SK-N-MC (cell line): ENCODE measurements around the gene DNAJC12.

Source experiments
- DNase-seq: peaks from one replicate; pipeline ENCODE4 v3.0.0-alpha.2; 2011; ENCODE audit warnings: low read depth, low spot score
- H3K27ac ChIP-seq: fragments of 200-600 bp; sonication (generic); 2 replicates; pipeline ENCODE4 v1.5.1; 2016; ENCODE audit warnings: mixed run types
- H3K36me3 ChIP-seq: fragments of 200-600 bp; sonication (generic); 2 replicates; pipeline ENCODE4 v1.6.1; 2017; ENCODE audit warnings: antibody characterized with exemption, low read length, mixed read lengths; ENCODE audit not compliant: insufficient read depth
- H3K4me3 ChIP-seq: fragments of 200-600 bp; sonication (generic); 2 replicates; pipeline ENCODE4 v1.5.1; 2016
- H3K9ac ChIP-seq: fragments of 200-600 bp; sonication (generic); 2 replicates; pipeline ENCODE4 v1.8.0; 2017; ENCODE audit warnings: mixed run types, mixed read lengths; ENCODE audit not compliant: insufficient read length
- H3K9me3 ChIP-seq: fragments of 200-600 bp; sonication (generic); 2 replicates; pipeline ENCODE4 v1.6.1; 2017; ENCODE audit warnings: low read depth, mild to moderate bottlenecking, antibody characterized with exemption, low read length, moderate library complexity, mixed read lengths
- EZH2 ChIP-seq: fragments of 200-600 bp; sonication (generic); IDR thresholded peaks from one replicate; pipeline ENCODE4 v1.6.1; 2017; ENCODE audit warnings: antibody characterized with exemption
- FOXP2 ChIP-seq: optimal IDR thresholded peaks from 2 replicates; pipeline ENCODE3; 2011; ENCODE audit warnings: mild to moderate bottlenecking, moderate library complexity; ENCODE audit not compliant: insufficient read depth; ENCODE audit errors: extremely low read length, control extremely low read depth
- POLR2AphosphoS5 ChIP-seq: IDR thresholded peaks from 2 replicates; pipeline ENCODE4 v1.6.1; 2012; ENCODE audit warnings: mild to moderate bottlenecking, low read depth, low read length, borderline replicate concordance

The DNAJC12 gene

GRCh38 chr10:67807855-67808456 is 30.0 kb downstream of the DNAJC12 start:
- Histone ChIP-seq H3K9ac (no peak overlapping the region), H3K9me3 (no peaks in the 10 kb centered on the region), H3K4me3 (no peak overlapping the region), H3K27ac (no peak overlapping the region), H3K36me3 (peaks cover 6% of the 10 kb centered on the region; the same call in 1 of the 2 replicates)
- no peak for DNase-seq
- TF ChIP-seq POLR2AphosphoS5 (no peak), FOXP2 (no peak), EZH2 (no peak)

- Histone ChIP-seq H3K36me3 (peaks cover 1% of the 10 kb centered on the region; the same call in 1 of the 2 replicates), H3K27ac (no peak overlapping the region), H3K4me3 (no peak overlapping the region), H3K9ac (no peak overlapping the region), H3K9me3 (no peaks in the 10 kb centered on the region)
- no peak for TF ChIP-seq EZH2
- no peak for TF ChIP-seq POLR2AphosphoS5
- no peak for TF ChIP-seq FOXP2
- no peak for DNase-seq
Observed at GRCh38 chr10:67804395-67804678, 33.7 kb downstream of the DNAJC12 start.

GRCh38 chr10:67803588-67804394 is 34.2 kb downstream of the DNAJC12 start:
- H3K36me3 ChIP-seq, result no peaks in the 10 kb centered on the region; the same call in 1 of the 2 replicates
- H3K9me3 ChIP-seq, result no peaks in the 10 kb centered on the region
- no peak for TF ChIP-seq FOXP2
- peak overlapping the region; percentile 60; the same call in 1 of the 2 replicates for H3K27ac ChIP-seq
- H3K4me3 ChIP-seq, result no peak overlapping the region
- DNase-seq, result no peak
- no peak overlapping the region for H3K9ac ChIP-seq

GRCh38 chr10:67802767-67803538 is 35.0 kb downstream of the DNAJC12 start:
- Histone ChIP-seq H3K9ac (no peak overlapping the region), H3K36me3 (no peaks in the 10 kb centered on the region; the same call in 1 of the 2 replicates), H3K27ac (no peak overlapping the region; the same call in 1 of the 2 replicates), H3K9me3 (no peaks in the 10 kb centered on the region), H3K4me3 (no peak overlapping the region)
- DNase-seq, result no peak
- TF ChIP-seq POLR2AphosphoS5 (no peak), EZH2 (no peak), FOXP2 (no peak)

GRCh38 chr10:67801118-67801517 is 36.9 kb downstream of the DNAJC12 start:
- no peak overlapping the region for H3K4me3 ChIP-seq
- H3K9ac ChIP-seq, result no peak overlapping the region
- peak overlapping the region; percentile 75 for H3K27ac ChIP-seq
- TF ChIP-seq EZH2 (no peak), POLR2AphosphoS5 (no peak; the same call in 1 of the 2 replicates)
- H3K9me3 ChIP-seq, result no peaks in the 10 kb centered on the region
- no peaks in the 10 kb centered on the region; the same call in 1 of the 2 replicates for H3K36me3 ChIP-seq
- DNase-seq, result no peak

GRCh38 chr10:67794909-67795460 is 43.0 kb downstream of the DNAJC12 start:
- TF ChIP-seq POLR2AphosphoS5, result no peak
- no peak for TF ChIP-seq EZH2
- TF ChIP-seq FOXP2, result no peak
- Histone ChIP-seq H3K4me3 (no peak overlapping the region), H3K9ac (no peak overlapping the region), H3K27ac (peak overlapping the region; percentile 6; the same call in 1 of the 2 replicates), H3K9me3 (no peaks in the 10 kb centered on the region), H3K36me3 (no peaks in the 10 kb centered on the region)
- no peak for DNase-seq

GRCh38 chr10:67794256-67794655 is 43.7 kb downstream of the DNAJC12 start:
- Histone ChIP-seq H3K9me3 (no peaks in the 10 kb centered on the region), H3K4me3 (no peak overlapping the region), H3K9ac (no peak overlapping the region), H3K36me3 (no peaks in the 10 kb centered on the region), H3K27ac (0 out of 2 replicates have a peak overlapping the region, but pooled peaks have one; percentile 60)
- no peak for DNase-seq
- TF ChIP-seq POLR2AphosphoS5 (no peak), EZH2 (no peak), FOXP2 (no peak)

- H3K9ac ChIP-seq, result no peak overlapping the region
- H3K27ac ChIP-seq, result peak overlapping the region; percentile 60
- DNase-seq, result no peak
- no peaks in the 10 kb centered on the region for H3K9me3 ChIP-seq
- H3K4me3 ChIP-seq, result no peak overlapping the region
- TF ChIP-seq POLR2AphosphoS5 (no peak), FOXP2 (no peak), EZH2 (no peak)
- H3K36me3 ChIP-seq, result no peaks in the 10 kb centered on the region
Observed at GRCh38 chr10:67793313-67793712, 44.7 kb downstream of the DNAJC12 start.
